Bronchial epithelial cell (primary cell): Measurements from ENCODE around the gene MRTFA. TPM values are rescaled to one million over a fixed set of nuclear protein-coding genes. Genes with fewer than 3 reads are reported as not detected.
"Not testable (repeated sequence)": the region's sequence is repeated elsewhere in the genome, so short reads cannot be mapped to it uniquely, and the experiment has no call there.

Experiments used
- DNase-seq: peaks from one replicate; pipeline ENCODE4 v3.0.0-alpha.2; 2010; ENCODE audit warnings: low read depth
- FAIRE-seq: peaks from 2 replicates; lab custom pipeline; 2011; peaks lifted over from hg19 to GRCh38; lab: Jason Lieb, UNC
- H3K27me3 ChIP-seq: 2 replicates; pipeline ENCODE4 v1.5.1; 2011; ENCODE audit warnings: low read length; ENCODE audit not compliant: control insufficient read depth, insufficient read depth
- H3K36me3 ChIP-seq: 2 replicates; pipeline ENCODE4 v1.5.1; 2011; ENCODE audit warnings: low read length; ENCODE audit not compliant: control insufficient read depth, insufficient read depth
- H3K4me3 ChIP-seq: 2 replicates; pipeline ENCODE4 v1.5.1; 2011; ENCODE audit warnings: mild to moderate bottlenecking, low read depth, low read length, control low read depth
- CTCF ChIP-seq: IDR thresholded peaks from 2 replicates; pipeline ENCODE4 v1.5.1; 2011; ENCODE audit warnings: mild to moderate bottlenecking, moderate library complexity, low read length, control low read depth, inconsistent platforms; ENCODE audit not compliant: insufficient read depth, severe bottlenecking
- total RNA-seq: library from RNA; depleted of rRNA; stranded (reverse); fragments of >200 nt; gene quantifications from 2 replicates; pipeline ENCODE4 v1.2.1, GENCODE V29; 2014

The MRTFA gene
- total RNA-seq, 1 donor from 2014 or later, result 25.3 TPM

- no peaks in the 10 kb centered on the region for H3K27me3 ChIP-seq
- no peak overlapping the region for H3K4me3 ChIP-seq
- DNase-seq (no peak), FAIRE-seq (no peak)
- H3K36me3 ChIP-seq, result no peaks in the 10 kb centered on the region
- TF ChIP-seq CTCF, result no peak
These were observed 30.8 kb downstream of the MRTFA start for GRCh38 chr22:40605761-40606160.

- FAIRE-seq, result no peak
- Histone ChIP-seq H3K36me3 (no peaks in the 10 kb centered on the region), H3K27me3 (no peaks in the 10 kb centered on the region), H3K4me3 (no peak overlapping the region)
- peak; percentile 73 for DNase-seq
- TF ChIP-seq CTCF, result no peak
These were observed 33.4 kb downstream of the MRTFA start for GRCh38 chr22:40603088-40603605.

GRCh38 chr22:40602231-40602630, 34.3 kb downstream of the MRTFA start:
- DNase-seq (no peak), FAIRE-seq (peak; percentile 60)
- Histone ChIP-seq H3K36me3 (no peaks in the 10 kb centered on the region), H3K27me3 (no peaks in the 10 kb centered on the region), H3K4me3 (no peak overlapping the region)
- no peak for TF ChIP-seq CTCF

- Histone ChIP-seq H3K27me3 (no peaks in the 10 kb centered on the region), H3K36me3 (no peaks in the 10 kb centered on the region), H3K4me3 (no peak overlapping the region)
- DNase-seq (no peak), FAIRE-seq (no peak)
- TF ChIP-seq CTCF, result no peak
These were observed 36.8 kb downstream of the MRTFA start for GRCh38 chr22:40599731-40600130.

- not testable (repeated sequence) for H3K4me3 ChIP-seq, DNase-seq, FAIRE-seq, H3K27me3 ChIP-seq, H3K36me3 ChIP-seq
These were observed 37.8 kb downstream of the MRTFA start for GRCh38 chr22:40598712-40599111.

- Histone ChIP-seq H3K4me3 (no peak overlapping the region), H3K36me3 (no peaks in the 10 kb centered on the region), H3K27me3 (no peaks in the 10 kb centered on the region)
- TF ChIP-seq CTCF, result no peak
- no peak for FAIRE-seq
- peak; percentile 84 for DNase-seq
These were observed 38.7 kb downstream of the MRTFA start for GRCh38 chr22:40597526-40598430.
